SK-N-SH (cell line): Measurements from ENCODE around the gene ARMH3. TPM values are rescaled to one million over a fixed set of nuclear protein-coding genes. Genes with fewer than 3 reads are reported as not detected.

Source experiments
- CTCF ChIA-PET: fragments of 300-600, 350-600 bp; formaldehyde crosslinking; extraction: SDS; loops from one replicate; lab custom pipeline; 2021; lab: Yijun Ruan, JAX
- POLR2A ChIA-PET: fragments of 350-600 bp; sonication (Branson Sonifier 250); formaldehyde crosslinking; extraction: SDS; loops from one replicate; lab custom pipeline; 2020; ENCODE audit warnings: antibody characterized with exemption, inconsistent platforms; lab: Yijun Ruan, JAX
- DNase-seq: peaks from one replicate; pipeline ENCODE4 v3.0.0; 2012
- H2AFZ ChIP-seq: fragments of 200-600 bp; sonication (generic); 2 replicates; pipeline ENCODE4 v1.8.1; 2016; ENCODE audit warnings: antibody characterized with exemption, mild to moderate bottlenecking, low read depth
- H3F3A ChIP-seq: fragments of 200-600 bp; sonication (generic); replicated peaks from 2 replicates; pipeline ENCODE3; 2016; ENCODE audit warnings: antibody characterized with exemption, mild to moderate bottlenecking; ENCODE audit not compliant: insufficient read depth
- H3K27ac ChIP-seq, 2 experiments: fragments of 200-500 bp in 1 of 2; fragments of 200-600 bp in 1 of 2; sonication (Bioruptor generic) in 1 of 2; sonication (generic), shearing (Covaris generic) in 1 of 2; 2 replicates each; pipeline versions ENCODE4 v1.5.1 to v1.6.1; 2014 to 2016; ENCODE audit warnings: low read depth in 2 of 2, inconsistent platforms in 1 of 2, low read length in 1 of 2, mild to moderate bottlenecking in 1 of 2, mixed read lengths in 1 of 2
- H3K27me3 ChIP-seq: fragments of 200-600 bp; sonication (generic), shearing (Covaris generic); 2 replicates; pipeline ENCODE4 v1.6.1; 2016; ENCODE audit warnings: mixed run types; ENCODE audit not compliant: insufficient read depth
- H3K36me3 ChIP-seq, 2 experiments: fragments of 200-500 bp in 1 of 2; fragments of 200-600 bp in 1 of 2; sonication (Bioruptor generic) in 1 of 2; sonication (generic) in 1 of 2; replicated peaks in 1 of 2; 2 replicates each; pipeline versions ENCODE3 to v1.5.1; 2014 to 2016; ENCODE audit warnings: low read length in 1 of 2, mild to moderate bottlenecking in 1 of 2; ENCODE audit not compliant: insufficient read depth in 2 of 2, control insufficient read depth in 1 of 2
- H3K4me1 ChIP-seq, 2 experiments: fragments of 200-500 bp in 1 of 2; fragments of 200-600 bp in 1 of 2; sonication (Bioruptor generic) in 1 of 2; sonication (generic), shearing (Covaris generic) in 1 of 2; 2 replicates each; pipeline versions ENCODE4 v1.5.1 to v1.6.1; 2014 to 2016; ENCODE audit warnings: low read depth in 1 of 2, low read length in 1 of 2, mixed run types in 1 of 2; ENCODE audit not compliant: insufficient read depth in 2 of 2, control insufficient read depth in 1 of 2
- H3K4me2 ChIP-seq: fragments of 200-600 bp; sonication (generic), shearing (Covaris generic); 2 replicates; pipeline ENCODE4 v1.6.1; 2017; ENCODE audit warnings: mixed run types
- H3K4me3 ChIP-seq, 2 experiments: fragments of 200-500 bp in 1 of 2; fragments of 200-600 bp in 1 of 2; sonication (Bioruptor generic) in 1 of 2; sonication (generic), shearing (Covaris generic) in 1 of 2; 2 replicates each; pipeline versions ENCODE4 v1.5.1 to v1.8.1; 2014 to 2016; ENCODE audit warnings: low read depth in 2 of 2, inconsistent platforms in 1 of 2, low read length in 1 of 2, mild to moderate bottlenecking in 1 of 2, mixed read lengths in 1 of 2, moderate library complexity in 1 of 2
- H3K79me2 ChIP-seq: fragments of 200-600 bp; sonication (generic); 2 replicates; pipeline ENCODE4 v1.8.1; 2017; ENCODE audit warnings: mild to moderate bottlenecking; ENCODE audit not compliant: insufficient read depth
- H3K9ac ChIP-seq: fragments of 200-600 bp; sonication (generic); 2 replicates; pipeline ENCODE4 v1.6.1; 2017; ENCODE audit warnings: mixed run types
- H3K9me2 ChIP-seq: fragments of 200-600 bp; sonication (generic); 2 replicates; pipeline ENCODE4 v1.6.1; 2017; ENCODE audit warnings: mixed run types
- H3K9me3 ChIP-seq: fragments of 200-600 bp; sonication (generic); 2 replicates; pipeline ENCODE4 v1.6.1; 2017; ENCODE audit warnings: mixed run types, mild to moderate bottlenecking, moderate library complexity
- H4K20me1 ChIP-seq: fragments of 200-600 bp; sonication (generic); 2 replicates; pipeline ENCODE4 v1.6.1; 2017; ENCODE audit warnings: mild to moderate bottlenecking, mixed run types; ENCODE audit not compliant: insufficient read depth
- CHD2 ChIP-seq: fragments of 150-350 bp; IDR thresholded peaks from 2 replicates; pipeline ENCODE4 v1.6.1; 2018; ENCODE audit warnings: low read length; ENCODE audit not compliant: partially characterized antibody
- ELF1 ChIP-seq: IDR thresholded peaks from 2 replicates; pipeline ENCODE4 v1.4.0; 2012
- EP300 ChIP-seq, 2 experiments: IDR thresholded peaks; 2 replicates each; pipeline versions ENCODE4 v1.4.0 to v1.6.1; 2012; ENCODE audit warnings: borderline replicate concordance in 1 of 2, low read depth in 1 of 2, low read length in 1 of 2
- GABPA ChIP-seq: IDR thresholded peaks from 2 replicates; pipeline ENCODE4 v1.4.0; 2012; ENCODE audit warnings: low read depth, mild to moderate bottlenecking
- NRF1 ChIP-seq: IDR thresholded peaks from 2 replicates; pipeline ENCODE4 v1.6.1; 2012; ENCODE audit warnings: low read depth, mild to moderate bottlenecking, low read length
- POLR2AphosphoS5 ChIP-seq: IDR thresholded peaks from 2 replicates; pipeline ENCODE4 v1.6.1; 2012; ENCODE audit warnings: low read depth, low read length
- RAD21 ChIP-seq: IDR thresholded peaks from 2 replicates; pipeline ENCODE4 v1.6.1; 2012; ENCODE audit warnings: mild to moderate bottlenecking, low read length
- RCOR1 ChIP-seq: fragments of 150-350 bp; IDR thresholded peaks from 2 replicates; pipeline ENCODE4 v1.6.1; 2017; ENCODE audit warnings: antibody characterized with exemption, low read length
- RXRA ChIP-seq: IDR thresholded peaks from 2 replicates; pipeline ENCODE4 v1.4.0; 2012; ENCODE audit warnings: low read depth, mild to moderate bottlenecking, borderline replicate concordance
- TAF1 ChIP-seq: IDR thresholded peaks from 2 replicates; pipeline ENCODE4 v1.6.1; 2012; ENCODE audit warnings: low read depth, mild to moderate bottlenecking, low read length, moderate library complexity, borderline replicate concordance
- TCF12 ChIP-seq: IDR thresholded peaks from 2 replicates; pipeline ENCODE4 v1.4.0; 2012
- USF1 ChIP-seq: IDR thresholded peaks from 2 replicates; pipeline ENCODE4 v1.4.0; 2012; ENCODE audit warnings: low read depth, borderline replicate concordance
- USF2 ChIP-seq: fragments of 150-350 bp; IDR thresholded peaks from 2 replicates; pipeline ENCODE4 v1.6.1; 2017; ENCODE audit warnings: antibody characterized with exemption, low read length, low read depth, borderline replicate concordance
- WGBS: methylation state at CpG from one replicate; pipeline ENCODE4 v1.1.6; 2017; ENCODE audit warnings: low lambda C conversion rate; 5-methylcytosine and 5-hydroxymethylcytosine counted together
- polyA plus RNA-seq, 3 experiments: library from polyadenylated mRNA; depleted of rRNA; stranded (reverse); fragments of >200 nt; gene quantifications; 2 replicates each; pipeline ENCODE4 v1.2.3, GENCODE V29; 2012
- TF ChIP-seq, protein P1 (sequence below): IDR thresholded peaks from 2 replicates; pipeline ENCODE4 v1.6.1; 2012; ENCODE audit warnings: mild to moderate bottlenecking, low read depth, low read length, moderate library complexity
- TF ChIP-seq, protein P2 (sequence below): IDR thresholded peaks from 2 replicates; pipeline ENCODE4; 2012

ARMH3 gene
- polyA plus RNA-seq, 1 of the 3 experiments (the other 2 are of a cell fraction) = 12.1 TPM

DNA sequence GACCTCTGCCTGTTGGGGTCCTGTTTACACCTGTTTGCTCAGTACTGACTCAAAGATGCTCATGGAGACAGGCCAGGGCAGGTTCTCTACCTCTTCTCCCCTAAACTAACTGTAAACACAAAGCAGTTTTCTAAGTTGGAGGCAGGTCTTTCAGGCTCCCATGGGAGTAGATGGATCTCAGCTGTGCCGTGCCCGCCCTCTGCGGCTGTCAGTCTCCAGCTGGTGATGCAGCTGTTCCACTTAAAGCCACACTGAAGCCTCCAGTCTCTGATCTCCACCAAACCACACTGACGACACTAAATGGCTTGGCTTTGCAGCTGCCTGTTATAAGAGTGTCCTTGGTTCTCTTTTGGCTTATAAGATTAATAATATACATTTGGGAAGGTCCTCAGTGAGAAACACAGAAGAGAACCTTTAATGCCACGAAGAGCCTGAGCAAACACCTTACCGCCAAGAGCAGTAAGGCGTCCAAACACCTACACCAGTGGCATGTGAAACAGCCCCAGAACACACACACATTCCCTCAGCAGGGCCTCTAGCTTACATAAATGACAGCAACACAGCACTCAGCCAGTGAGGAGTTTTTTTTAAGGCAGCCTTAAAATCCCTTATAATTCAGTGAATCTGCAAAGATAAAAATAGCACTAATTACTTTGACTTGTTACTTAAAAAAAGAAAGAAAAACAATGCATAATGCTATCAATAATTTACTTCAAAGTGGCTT, 152.0 kb downstream of the ARMH3 start (continued):
- TF ChIP-seq TAF1 = no peak
- TF ChIP-seq, protein P1, sequence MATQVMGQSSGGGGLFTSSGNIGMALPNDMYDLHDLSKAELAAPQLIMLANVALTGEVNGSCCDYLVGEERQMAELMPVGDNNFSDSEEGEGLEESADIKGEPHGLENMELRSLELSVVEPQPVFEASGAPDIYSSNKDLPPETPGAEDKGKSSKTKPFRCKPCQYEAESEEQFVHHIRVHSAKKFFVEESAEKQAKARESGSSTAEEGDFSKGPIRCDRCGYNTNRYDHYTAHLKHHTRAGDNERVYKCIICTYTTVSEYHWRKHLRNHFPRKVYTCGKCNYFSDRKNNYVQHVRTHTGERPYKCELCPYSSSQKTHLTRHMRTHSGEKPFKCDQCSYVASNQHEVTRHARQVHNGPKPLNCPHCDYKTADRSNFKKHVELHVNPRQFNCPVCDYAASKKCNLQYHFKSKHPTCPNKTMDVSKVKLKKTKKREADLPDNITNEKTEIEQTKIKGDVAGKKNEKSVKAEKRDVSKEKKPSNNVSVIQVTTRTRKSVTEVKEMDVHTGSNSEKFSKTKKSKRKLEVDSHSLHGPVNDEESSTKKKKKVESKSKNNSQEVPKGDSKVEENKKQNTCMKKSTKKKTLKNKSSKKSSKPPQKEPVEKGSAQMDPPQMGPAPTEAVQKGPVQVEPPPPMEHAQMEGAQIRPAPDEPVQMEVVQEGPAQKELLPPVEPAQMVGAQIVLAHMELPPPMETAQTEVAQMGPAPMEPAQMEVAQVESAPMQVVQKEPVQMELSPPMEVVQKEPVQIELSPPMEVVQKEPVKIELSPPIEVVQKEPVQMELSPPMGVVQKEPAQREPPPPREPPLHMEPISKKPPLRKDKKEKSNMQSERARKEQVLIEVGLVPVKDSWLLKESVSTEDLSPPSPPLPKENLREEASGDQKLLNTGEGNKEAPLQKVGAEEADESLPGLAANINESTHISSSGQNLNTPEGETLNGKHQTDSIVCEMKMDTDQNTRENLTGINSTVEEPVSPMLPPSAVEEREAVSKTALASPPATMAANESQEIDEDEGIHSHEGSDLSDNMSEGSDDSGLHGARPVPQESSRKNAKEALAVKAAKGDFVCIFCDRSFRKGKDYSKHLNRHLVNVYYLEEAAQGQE = no peak
- TF ChIP-seq CHD2 = no peak
- TF ChIP-seq TCF12 = no peak

- H3K27ac ChIP-seq = no peak overlapping the region
- no peak for DNase-seq
- H3K4me1 ChIP-seq = 0 out of 4 replicates have a peak, but pooled peaks cover 0 to 5% of the 10 kb centered on the region in 2 experiments
- ChIA-PET POLR2A (no interaction called here), CTCF (interaction anchor here (1.0 to 7.7 kb wide), 4 partner anchors 13 to 107 kb away, joined by 3 to 52 read pairs (median 8); no protein-coding TSS in a partner anchor)
- no peaks in the 10 kb centered on the region for H3F3A ChIP-seq
- H3K9ac ChIP-seq = no peak overlapping the region
- over 99% methylated on average over 4 of the region's 4 CpGs for WGBS
- H3K27me3 ChIP-seq = no peaks in the 10 kb centered on the region
- no peaks in the 10 kb centered on the region for H3K9me3 ChIP-seq
- no peaks in the 10 kb centered on the region for H3K9me2 ChIP-seq
- H4K20me1 ChIP-seq = no peaks in the 10 kb centered on the region
- peaks cover 3 to 4% of the 10 kb centered on the region in 2 experiments for H3K36me3 ChIP-seq
- no peak overlapping the region for H2AFZ ChIP-seq
- no peak overlapping the region for H3K4me2 ChIP-seq
- H3K79me2 ChIP-seq = no peaks in the 10 kb centered on the region
- H3K4me3 ChIP-seq = no peak overlapping the region
- no peak for TF ChIP-seq TCF12
- TF ChIP-seq, protein P2, sequence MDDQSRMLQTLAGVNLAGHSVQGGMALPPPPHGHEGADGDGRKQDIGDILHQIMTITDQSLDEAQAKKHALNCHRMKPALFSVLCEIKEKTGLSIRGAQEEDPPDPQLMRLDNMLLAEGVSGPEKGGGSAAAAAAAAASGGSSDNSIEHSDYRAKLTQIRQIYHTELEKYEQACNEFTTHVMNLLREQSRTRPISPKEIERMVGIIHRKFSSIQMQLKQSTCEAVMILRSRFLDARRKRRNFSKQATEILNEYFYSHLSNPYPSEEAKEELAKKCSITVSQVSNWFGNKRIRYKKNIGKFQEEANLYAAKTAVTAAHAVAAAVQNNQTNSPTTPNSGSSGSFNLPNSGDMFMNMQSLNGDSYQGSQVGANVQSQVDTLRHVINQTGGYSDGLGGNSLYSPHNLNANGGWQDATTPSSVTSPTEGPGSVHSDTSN = no peak
- no peak for TF ChIP-seq USF2
- no peak for TF ChIP-seq CHD2
- TF ChIP-seq RAD21 = no peak
- no peak for TF ChIP-seq RXRA
- TF ChIP-seq EP300 (IDR thresholded peaks at IDR 0.05; ENCODE audit: borderline replicate concordance in 1 of 2, low read depth in 1 of 2, low read length in 1 of 2) = no peak
- no peak for TF ChIP-seq RCOR1
- no peak for TF ChIP-seq NRF1
- TF ChIP-seq GABPA = no peak
- no peak for TF ChIP-seq ELF1
- TF ChIP-seq USF1 = no peak
- TF ChIP-seq POLR2AphosphoS5 = no peak
- TF ChIP-seq, protein P1 = no peak
These were observed 153.2 kb downstream of the ARMH3 start for GRCh38 chr10:101902820-101903145.
